ENCODE measurements around the gene KRT9.

DNA sequence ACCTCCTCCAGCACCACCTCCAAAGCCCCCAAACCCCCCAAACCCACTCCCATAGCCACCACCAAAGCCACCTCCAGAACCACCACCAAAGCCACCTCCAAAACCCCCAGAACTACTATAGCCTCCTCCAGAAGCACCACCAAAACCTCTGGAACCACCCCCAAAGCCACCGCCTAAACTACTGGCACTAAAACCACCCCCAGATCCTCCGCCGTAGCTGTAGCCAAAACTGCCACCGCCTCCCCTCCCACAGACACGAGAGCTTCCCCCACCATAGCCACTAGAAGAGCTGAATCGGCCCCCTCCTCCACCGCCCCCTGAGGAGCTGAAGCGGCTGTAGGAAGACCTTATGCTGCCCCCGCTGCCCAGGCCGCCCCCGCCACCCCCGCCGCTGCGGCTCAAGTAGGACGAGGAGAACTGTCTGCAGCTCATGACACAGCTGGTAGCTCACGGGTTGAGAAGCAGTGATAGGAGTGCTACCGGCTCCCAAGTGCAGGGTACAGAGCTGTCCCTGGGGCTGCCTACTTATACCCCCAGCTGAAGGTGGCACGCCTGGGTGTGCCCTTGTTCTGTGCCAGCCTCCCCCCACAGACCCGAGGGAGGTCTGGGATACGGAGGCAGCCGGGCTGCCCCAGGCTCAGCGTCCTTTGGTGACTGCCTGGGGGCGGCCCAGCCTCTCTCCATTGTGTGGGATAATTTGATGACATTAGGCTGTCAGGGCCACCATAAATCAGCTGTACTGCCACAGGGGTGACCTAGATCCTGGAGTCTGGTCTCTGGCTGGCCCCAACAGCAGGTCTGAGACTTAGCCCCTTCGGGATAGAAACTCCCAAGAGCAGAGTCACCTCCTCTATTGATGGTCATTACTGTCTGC, at the start of gene KRT9:
- TF ChIP-seq, protein P1, sequence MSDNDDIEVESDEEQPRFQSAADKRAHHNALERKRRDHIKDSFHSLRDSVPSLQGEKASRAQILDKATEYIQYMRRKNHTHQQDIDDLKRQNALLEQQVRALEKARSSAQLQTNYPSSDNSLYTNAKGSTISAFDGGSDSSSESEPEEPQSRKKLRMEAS (IDR thresholded peaks at IDR 0.05): no peak
- TF ChIP-seq RAD21 (conservative IDR thresholded peaks at IDR 0.05 in 1 of 2, IDR thresholded peaks at IDR 0.05 in 1 of 2) (no peak), SMC3 (IDR thresholded peaks at IDR 0.05) (no peak)
- TF ChIP-seq, protein P2, sequence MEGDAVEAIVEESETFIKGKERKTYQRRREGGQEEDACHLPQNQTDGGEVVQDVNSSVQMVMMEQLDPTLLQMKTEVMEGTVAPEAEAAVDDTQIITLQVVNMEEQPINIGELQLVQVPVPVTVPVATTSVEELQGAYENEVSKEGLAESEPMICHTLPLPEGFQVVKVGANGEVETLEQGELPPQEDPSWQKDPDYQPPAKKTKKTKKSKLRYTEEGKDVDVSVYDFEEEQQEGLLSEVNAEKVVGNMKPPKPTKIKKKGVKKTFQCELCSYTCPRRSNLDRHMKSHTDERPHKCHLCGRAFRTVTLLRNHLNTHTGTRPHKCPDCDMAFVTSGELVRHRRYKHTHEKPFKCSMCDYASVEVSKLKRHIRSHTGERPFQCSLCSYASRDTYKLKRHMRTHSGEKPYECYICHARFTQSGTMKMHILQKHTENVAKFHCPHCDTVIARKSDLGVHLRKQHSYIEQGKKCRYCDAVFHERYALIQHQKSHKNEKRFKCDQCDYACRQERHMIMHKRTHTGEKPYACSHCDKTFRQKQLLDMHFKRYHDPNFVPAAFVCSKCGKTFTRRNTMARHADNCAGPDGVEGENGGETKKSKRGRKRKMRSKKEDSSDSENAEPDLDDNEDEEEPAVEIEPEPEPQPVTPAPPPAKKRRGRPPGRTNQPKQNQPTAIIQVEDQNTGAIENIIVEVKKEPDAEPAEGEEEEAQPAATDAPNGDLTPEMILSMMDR (IDR thresholded peaks at IDR 0.05): no peak

All from A549 (cell line).